ENCODE data around the gene GDPD2.

DNA sequence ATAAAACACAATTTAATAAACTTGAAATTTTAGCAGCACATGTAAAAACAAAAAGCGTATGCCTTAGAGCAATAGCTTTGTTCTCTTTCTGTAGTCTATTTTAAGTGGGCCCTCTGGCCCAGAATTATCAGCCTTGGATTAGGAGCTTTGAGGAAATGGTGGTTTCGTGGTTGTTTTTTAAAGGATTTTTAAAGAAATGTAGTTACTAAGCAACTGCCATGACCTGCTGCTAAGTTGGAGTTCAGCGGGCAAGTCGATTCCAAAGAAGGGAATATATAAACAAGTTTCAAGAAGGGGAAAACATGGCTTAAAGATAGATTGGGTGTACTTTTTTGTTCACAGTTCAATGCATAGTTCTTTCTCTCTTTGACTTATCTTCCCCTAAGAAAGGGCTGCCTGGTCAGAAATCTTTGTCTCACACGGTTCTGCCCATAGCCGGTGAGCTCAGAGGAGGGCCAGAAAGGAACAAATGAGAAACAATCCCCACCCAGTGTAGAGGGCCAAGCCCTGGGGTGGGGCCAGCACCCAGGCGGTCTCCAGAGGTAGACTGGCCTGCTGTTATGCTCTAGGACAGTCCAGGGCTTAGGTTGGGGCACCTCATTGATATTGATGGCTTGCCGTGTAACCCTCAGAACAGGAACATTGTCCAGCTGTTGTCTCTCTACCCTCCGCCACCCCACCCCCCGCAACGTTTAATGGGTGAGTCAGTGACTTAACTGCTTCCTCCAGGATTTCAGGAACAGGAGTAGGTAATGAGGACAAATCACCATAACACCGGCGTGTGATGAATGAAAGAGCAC, 54.0 kb downstream of the GDPD2 start:
- TF ChIP-seq TAF1 (IDR thresholded peaks at IDR 0.05; ENCODE audit: borderline replicate concordance, low read depth, low read length) = no peak
- no peak for TF ChIP-seq POLR2A (IDR thresholded peaks at IDR 0.05; ENCODE audit: low read depth, low read length)
